ENCODE data around the gene ENTHD1.
A peak's percentile ranks its signal among the peaks of the same experiment; 100 is the strongest.

The ENTHD1 gene

DNA sequence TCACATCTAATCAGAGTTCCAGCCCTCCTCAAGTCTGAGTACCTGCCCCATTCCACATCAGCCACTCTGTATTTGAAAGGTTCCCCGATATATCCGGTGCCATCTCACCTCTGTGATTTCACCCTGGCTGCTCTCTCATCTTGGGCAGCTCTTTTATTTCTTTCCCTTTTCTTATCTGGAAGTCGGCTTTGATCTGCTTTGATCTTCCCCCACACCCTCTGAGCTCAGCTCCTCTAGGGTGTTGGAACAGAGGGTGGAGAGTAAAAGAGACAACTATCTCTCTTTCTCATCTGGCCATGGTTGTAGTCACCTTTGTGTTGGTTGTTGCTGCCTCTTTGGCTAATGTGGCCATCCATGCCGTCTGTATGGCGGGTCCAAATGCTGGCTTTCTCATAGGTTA lies 108.3 kb downstream of the ENTHD1 start:
- ATAC-seq (ENCODE audit: low read depth), result no peak
- Mint-ChIP-seq H3K36me3 (no peaks in the 10 kb centered on the region), H3K4me3 (no peak overlapping the region), H3K27me3 (no peaks in the 10 kb centered on the region), H3K9me3 (no peaks in the 10 kb centered on the region), H3K4me1 (peaks cover 3% of the 10 kb centered on the region), H3K27ac (no peak overlapping the region)
- DNase-seq (ENCODE audit: low spot score in 2 of 2), result no peak

DNA sequence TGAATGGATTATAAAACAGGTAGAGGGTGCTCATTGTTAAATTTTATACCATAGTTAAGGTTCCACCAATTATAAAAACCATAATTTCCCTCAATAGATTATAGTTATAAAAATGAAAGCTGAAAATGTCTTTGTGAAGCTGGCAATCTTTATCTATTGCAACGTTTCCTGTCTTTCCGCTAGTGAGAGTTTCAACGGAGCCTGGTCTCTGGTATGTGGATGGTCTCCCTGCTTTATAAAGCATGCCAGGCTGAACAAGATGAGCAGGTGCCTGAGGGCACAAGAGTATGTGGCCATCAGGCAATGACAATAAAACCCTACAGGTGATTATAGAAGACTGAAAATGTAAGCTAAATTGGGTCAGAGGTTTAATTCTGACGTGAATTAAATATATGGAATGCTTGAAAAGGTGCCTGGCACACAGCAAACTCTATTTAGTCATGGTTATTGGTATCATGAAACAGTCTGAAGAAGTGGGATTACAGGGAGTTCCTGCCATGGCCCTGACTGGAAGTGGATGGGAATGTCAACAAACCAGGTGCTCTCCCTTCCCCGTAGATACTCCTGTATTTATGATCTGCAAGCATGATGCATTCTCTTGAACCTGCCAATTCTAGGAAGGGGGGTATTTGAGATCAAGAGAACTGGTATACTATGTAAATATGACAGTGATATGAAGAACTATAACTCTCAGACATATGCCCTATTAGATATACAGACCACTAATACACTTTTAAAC lies 115.7 kb downstream of the ENTHD1 start:
- peaks cover 13% of the 10 kb centered on the region for H3K4me1 Mint-ChIP-seq
- H3K9me3 Mint-ChIP-seq, result no peaks in the 10 kb centered on the region
- no peak for DNase-seq (ENCODE audit: low spot score in 2 of 2)
- H3K27ac Mint-ChIP-seq, result no peak overlapping the region
- H3K36me3 Mint-ChIP-seq, result no peaks in the 10 kb centered on the region
- H3K4me3 Mint-ChIP-seq, result no peak overlapping the region
- H3K27me3 Mint-ChIP-seq, result no peaks in the 10 kb centered on the region
- no peak for ATAC-seq (ENCODE audit: low read depth)

- Mint-ChIP-seq H3K9me3 (peaks cover 3% of the 10 kb centered on the region), H3K4me3 (no peak overlapping the region), H3K4me1 (peaks cover 13% of the 10 kb centered on the region), H3K27ac (no peak overlapping the region), H3K27me3 (no peaks in the 10 kb centered on the region), H3K36me3 (no peaks in the 10 kb centered on the region)
- ATAC-seq (ENCODE audit: low read depth) (no peak), DNase-seq (ENCODE audit: low spot score in 2 of 2) (no peak)
Observed at GRCh38 chr22:39776295-39777009, 117.1 kb downstream of the ENTHD1 start.

- Mint-ChIP-seq H3K4me3 (peak overlapping the region; percentile 0), H3K4me1 (peaks cover 13% of the 10 kb centered on the region)
Observed at GRCh38 chr22:39773976-39774539, 119.5 kb downstream of the ENTHD1 start.

GRCh38 chr22:39773503-39773902 lies 120.1 kb downstream of the ENTHD1 start:
- H3K9me3 Mint-ChIP-seq, result peaks cover 4% of the 10 kb centered on the region
- H3K27me3 Mint-ChIP-seq, result no peaks in the 10 kb centered on the region
- H3K27ac Mint-ChIP-seq, result no peak overlapping the region
- ATAC-seq (ENCODE audit: low read depth), result no peak
- no peak for DNase-seq (ENCODE audit: low spot score in 2 of 2)
- H3K36me3 Mint-ChIP-seq, result no peaks in the 10 kb centered on the region
- peak overlapping the region; percentile 0 for H3K4me3 Mint-ChIP-seq
- H3K4me1 Mint-ChIP-seq, result peaks cover 13% of the 10 kb centered on the region

More at GRCh38 chr22:39773976-39774539, 119.5 kb downstream of the ENTHD1 start:
- DNase-seq (ENCODE audit: low spot score in 2 of 2) (no peak), ATAC-seq (ENCODE audit: low read depth) (peak; percentile 86)
- no peaks in the 10 kb centered on the region for H3K27me3 Mint-ChIP-seq
- no peaks in the 10 kb centered on the region for H3K36me3 Mint-ChIP-seq
- peaks cover 4% of the 10 kb centered on the region for H3K9me3 Mint-ChIP-seq
- H3K27ac Mint-ChIP-seq, result peak overlapping the region; percentile 4

GRCh38 chr22:39771486-39771885 lies 122.1 kb downstream of the ENTHD1 start:
- ATAC-seq (ENCODE audit: low read depth) (no peak), DNase-seq (ENCODE audit: low spot score in 2 of 2) (no peak)
- Mint-ChIP-seq H3K36me3 (no peaks in the 10 kb centered on the region), H3K4me1 (peaks cover 17% of the 10 kb centered on the region), H3K27me3 (no peaks in the 10 kb centered on the region), H3K4me3 (no peak overlapping the region), H3K27ac (no peak overlapping the region), H3K9me3 (peaks cover 5% of the 10 kb centered on the region)

GRCh38 chr22:39765661-39766060 lies 127.9 kb downstream of the ENTHD1 start:
- no peak overlapping the region for H3K4me3 Mint-ChIP-seq
- H3K4me1 Mint-ChIP-seq, result peaks cover 7% of the 10 kb centered on the region
- no peaks in the 10 kb centered on the region for H3K27me3 Mint-ChIP-seq
- H3K36me3 Mint-ChIP-seq, result no peaks in the 10 kb centered on the region
- no peak for DNase-seq (ENCODE audit: low spot score in 2 of 2)
- H3K9me3 Mint-ChIP-seq, result peaks cover 2% of the 10 kb centered on the region
- no peak for ATAC-seq (ENCODE audit: low read depth)
- no peak overlapping the region for H3K27ac Mint-ChIP-seq

DNA sequence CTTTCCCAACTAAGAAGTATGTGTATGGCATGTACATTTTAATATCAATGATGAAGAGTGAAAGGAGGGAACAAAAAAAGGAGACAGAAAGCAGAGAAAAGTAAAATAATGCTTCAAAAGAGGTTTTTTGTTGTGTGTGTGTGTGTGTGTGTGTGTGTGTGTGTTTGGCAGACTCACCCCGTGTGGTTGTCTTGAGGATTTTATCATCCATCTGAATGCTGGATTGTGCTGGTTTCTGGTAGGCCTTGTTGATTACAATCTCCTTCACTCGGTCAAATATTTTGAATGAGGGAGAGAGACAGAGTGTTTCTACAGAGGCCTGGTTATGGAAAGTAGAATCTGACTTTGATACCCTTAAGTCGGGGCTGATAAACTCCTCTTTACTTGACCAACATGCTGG lies 128.5 kb downstream of the ENTHD1 start:
- DNase-seq (ENCODE audit: low spot score in 2 of 2) (no peak), ATAC-seq (ENCODE audit: low read depth) (no peak)
- Mint-ChIP-seq H3K9me3 (peaks cover 2% of the 10 kb centered on the region), H3K27me3 (no peaks in the 10 kb centered on the region), H3K27ac (no peak overlapping the region), H3K4me1 (peaks cover 7% of the 10 kb centered on the region), H3K36me3 (no peaks in the 10 kb centered on the region), H3K4me3 (no peak overlapping the region)

DNA sequence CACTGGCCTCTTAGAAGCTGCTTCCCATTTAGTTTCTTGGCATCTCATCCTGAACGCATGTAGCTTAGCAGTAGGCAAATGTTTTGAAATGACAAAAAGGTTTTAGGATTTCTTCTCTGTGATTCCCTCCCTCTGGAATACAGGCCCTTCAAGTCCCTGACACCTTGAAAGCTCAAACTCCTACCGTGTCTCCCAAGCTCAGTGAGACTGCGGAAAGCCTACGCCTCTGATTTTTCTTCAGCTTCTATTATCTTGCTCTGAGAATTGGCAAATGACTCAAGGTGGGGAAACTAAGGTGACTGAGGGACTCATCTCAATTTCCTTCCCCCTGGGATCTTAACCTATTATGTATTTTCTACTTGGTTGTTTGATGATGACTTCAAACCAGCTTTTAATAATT lies 130.3 kb downstream of the ENTHD1 start:
- Mint-ChIP-seq H3K36me3 (no peaks in the 10 kb centered on the region), H3K4me3 (no peak overlapping the region), H3K27ac (no peak overlapping the region), H3K27me3 (no peaks in the 10 kb centered on the region), H3K4me1 (peaks cover 7% of the 10 kb centered on the region), H3K9me3 (peaks cover under 1% of the 10 kb centered on the region)
- no peak for ATAC-seq (ENCODE audit: low read depth)
- DNase-seq (ENCODE audit: low spot score in 2 of 2), result no peak

- H3K36me3 Mint-ChIP-seq, result no peaks in the 10 kb centered on the region
- peaks cover 4% of the 10 kb centered on the region for H3K4me1 Mint-ChIP-seq
- no peak overlapping the region for H3K4me3 Mint-ChIP-seq
- no peak overlapping the region for H3K27ac Mint-ChIP-seq
- DNase-seq (ENCODE audit: low spot score in 2 of 2), result no peak
- no peaks in the 10 kb centered on the region for H3K9me3 Mint-ChIP-seq
- H3K27me3 Mint-ChIP-seq, result no peaks in the 10 kb centered on the region
- no peak for ATAC-seq (ENCODE audit: low read depth)
Observed at GRCh38 chr22:39750759-39751158, 142.8 kb downstream of the ENTHD1 start.

DNA sequence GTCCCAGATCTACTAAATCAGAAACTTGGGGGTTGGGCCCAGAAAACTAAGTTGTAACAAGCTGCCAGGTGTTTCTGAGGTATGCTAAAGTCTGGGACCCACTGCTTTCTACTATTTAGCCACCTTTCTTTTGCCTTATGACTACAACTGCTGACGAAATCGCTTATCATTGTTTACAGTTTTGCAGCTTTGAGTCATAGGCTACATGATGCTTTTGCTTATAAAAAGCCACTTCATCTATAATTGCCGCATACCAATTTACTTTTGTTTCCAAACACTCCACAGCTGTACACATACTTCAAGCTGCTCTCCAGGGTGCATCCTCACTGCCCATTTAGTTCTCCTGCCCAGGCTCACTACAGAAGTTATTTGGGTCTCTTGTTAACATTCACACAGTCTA lies 144.7 kb downstream of the ENTHD1 start:
- DNase-seq (ENCODE audit: low spot score in 2 of 2) (no peak), ATAC-seq (ENCODE audit: low read depth) (no peak)
- H3K27ac Mint-ChIP-seq, result no peak overlapping the region
- no peaks in the 10 kb centered on the region for H3K9me3 Mint-ChIP-seq
- H3K4me1 Mint-ChIP-seq, result peaks cover 8% of the 10 kb centered on the region
- H3K36me3 Mint-ChIP-seq, result no peaks in the 10 kb centered on the region
- H3K27me3 Mint-ChIP-seq, result no peaks in the 10 kb centered on the region
- no peak overlapping the region for H3K4me3 Mint-ChIP-seq

DNA sequence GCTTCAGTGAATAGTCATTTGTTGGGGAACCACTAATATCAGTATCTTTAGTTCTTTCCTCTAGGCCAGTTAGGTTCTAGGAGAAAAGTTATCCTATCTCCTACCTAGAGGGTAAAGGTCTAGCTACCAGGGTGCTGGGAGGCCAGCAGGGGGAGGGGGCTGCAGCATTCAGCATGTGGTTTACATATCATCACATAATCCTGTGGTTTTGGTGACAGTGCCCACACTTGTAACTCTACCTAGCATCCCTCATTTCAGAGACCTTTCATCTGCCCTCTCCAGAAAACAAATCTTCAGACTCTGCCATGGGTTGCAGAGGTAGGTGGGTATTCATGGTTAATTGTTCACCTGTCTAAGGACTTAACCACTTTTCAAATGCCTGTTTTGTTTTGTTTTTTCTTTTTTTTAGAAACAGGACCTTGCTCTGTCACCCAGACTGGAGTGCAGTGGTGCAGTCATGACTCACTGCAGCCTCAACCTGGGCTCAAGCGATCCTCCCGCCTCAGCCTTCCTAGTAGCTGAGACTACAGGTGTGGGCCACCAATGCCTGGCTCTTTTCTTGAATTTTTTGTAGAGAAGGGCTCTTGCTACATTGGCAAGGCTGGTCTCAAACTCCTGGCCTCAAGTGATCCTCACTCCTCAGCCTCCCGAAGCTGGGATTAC lies 146.8 kb downstream of the ENTHD1 start:
- H3K9me3 Mint-ChIP-seq, result no peaks in the 10 kb centered on the region
- no peaks in the 10 kb centered on the region for H3K27me3 Mint-ChIP-seq
- DNase-seq (ENCODE audit: low spot score in 2 of 2), result no peak
- no peak overlapping the region for H3K4me3 Mint-ChIP-seq
- no peaks in the 10 kb centered on the region for H3K36me3 Mint-ChIP-seq
- peaks cover 8% of the 10 kb centered on the region for H3K4me1 Mint-ChIP-seq
- no peak overlapping the region for H3K27ac Mint-ChIP-seq
- no peak for ATAC-seq (ENCODE audit: low read depth)

- H3K27me3 Mint-ChIP-seq, result no peaks in the 10 kb centered on the region
- peaks cover 1% of the 10 kb centered on the region for H3K36me3 Mint-ChIP-seq
- peak overlapping the region; percentile 45 for H3K27ac Mint-ChIP-seq
- ATAC-seq (ENCODE audit: low read depth) (peak; percentile 37), DNase-seq (ENCODE audit: low spot score in 2 of 2) (no peak)
- H3K9me3 Mint-ChIP-seq, result peaks cover 2% of the 10 kb centered on the region
- H3K4me3 Mint-ChIP-seq, result no peak overlapping the region
- H3K4me1 Mint-ChIP-seq, result peaks cover 8% of the 10 kb centered on the region
Observed at GRCh38 chr22:39745789-39746188, 147.8 kb downstream of the ENTHD1 start.

DNA sequence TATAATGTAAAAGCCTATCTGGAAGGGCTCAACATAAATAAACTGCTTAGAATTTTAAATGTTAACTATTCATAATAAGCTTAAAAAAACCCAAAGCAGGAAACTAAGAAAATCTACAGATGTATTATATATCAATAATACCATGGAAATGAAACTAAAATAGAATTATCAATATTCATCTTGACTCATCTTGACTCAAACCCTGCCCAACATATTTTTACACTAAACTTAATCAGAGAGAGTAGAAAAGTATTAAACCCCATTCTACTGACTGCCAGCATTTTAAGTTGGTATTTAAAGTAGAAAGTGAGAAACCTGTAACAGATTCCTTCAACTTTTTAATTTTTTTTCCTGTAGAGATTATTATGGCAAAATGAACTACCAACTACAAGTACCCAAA lies 149.2 kb downstream of the ENTHD1 start:
- Mint-ChIP-seq H3K9me3 (peaks cover 2% of the 10 kb centered on the region), H3K36me3 (peaks cover 1% of the 10 kb centered on the region), H3K4me3 (no peak overlapping the region), H3K4me1 (peaks cover 8% of the 10 kb centered on the region), H3K27me3 (no peaks in the 10 kb centered on the region), H3K27ac (no peak overlapping the region)
- DNase-seq (ENCODE audit: low spot score in 2 of 2), result no peak
- ATAC-seq (ENCODE audit: low read depth), result no peak
